NCI-H82 treated with DMSO at 0.1 percent for 48 hours (cell line): ENCODE results near the gene UBAP2.
"Not testable (repeated sequence)": the region's sequence is repeated elsewhere in the genome, so short reads cannot be mapped to it uniquely, and the experiment has no call there.

Experiments used
- DNase-seq: peaks from one replicate; lab custom pipeline; 2025; ENCODE audit not compliant: unreplicated experiment; lab: John Stamatoyannopoulos, UW

UBAP2 gene

DNA sequence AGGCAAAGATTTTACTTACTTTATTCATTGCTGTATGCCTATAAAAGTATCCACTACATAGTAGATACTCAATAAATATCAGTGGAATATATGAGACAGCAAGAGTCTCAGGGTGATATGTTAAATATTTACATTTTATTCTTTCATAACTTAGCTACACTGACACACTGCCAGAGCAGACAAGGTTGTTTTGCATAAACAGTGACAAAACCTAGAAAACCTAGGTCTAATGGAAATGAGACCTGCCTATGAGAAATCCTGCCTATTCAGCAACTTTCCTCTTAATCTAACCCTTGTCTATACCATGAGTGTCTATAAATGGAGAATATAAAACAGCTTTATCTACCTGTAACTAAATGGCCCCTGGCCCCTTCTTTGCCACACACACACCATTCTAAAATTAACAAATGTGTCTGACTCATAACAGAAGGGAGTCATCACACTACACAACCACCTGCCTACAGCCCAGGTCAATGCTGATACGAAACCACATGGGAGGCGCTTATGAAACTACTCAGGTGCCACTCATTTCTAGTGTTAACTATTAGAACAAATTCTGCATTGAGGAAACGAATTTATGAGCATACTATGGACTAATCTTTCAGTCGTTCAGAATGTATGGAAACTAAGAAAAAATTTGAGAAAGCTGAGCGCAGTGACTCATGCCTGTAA, 60.3 kb downstream of the UBAP2 start:
- DNase-seq = no peak

DNA sequence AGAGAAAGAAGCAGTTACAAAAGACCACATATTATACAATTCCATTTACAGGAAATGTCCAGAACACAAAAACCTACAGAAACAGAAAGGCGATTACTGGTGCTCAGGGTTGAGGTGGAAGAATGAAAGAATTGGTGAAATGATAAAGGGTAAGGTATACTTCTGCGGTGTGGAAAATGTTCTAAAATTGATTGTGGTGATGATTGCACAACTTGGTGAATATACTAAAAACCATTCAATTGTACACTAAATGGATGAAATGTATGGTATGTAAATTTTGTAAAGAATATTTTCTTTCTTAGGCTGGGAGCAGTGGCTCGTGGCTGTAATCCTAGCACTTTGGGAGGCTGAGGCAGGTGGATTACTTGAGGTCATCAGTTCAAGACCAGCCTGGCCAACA, 72.3 kb downstream of the UBAP2 start:
- DNase-seq = no peak

DNA sequence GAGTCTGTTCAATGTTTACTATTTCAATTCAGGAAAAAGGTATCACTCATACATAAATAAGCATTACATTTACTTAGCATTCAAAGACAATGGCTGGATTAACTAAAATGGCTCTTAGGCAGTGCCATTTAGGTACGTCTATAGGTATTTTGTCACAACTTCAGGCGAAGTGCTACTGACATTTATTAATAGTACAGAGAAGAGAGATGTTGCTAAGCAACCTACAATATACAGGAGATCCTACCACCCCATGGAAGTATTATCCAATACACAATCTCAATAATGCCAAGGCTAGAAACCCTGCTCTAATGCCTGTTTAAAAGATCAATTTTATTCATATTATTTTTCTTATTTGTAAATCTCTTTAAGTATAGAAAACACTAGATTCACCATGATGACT, 76.0 kb downstream of the UBAP2 start:
- no peak for DNase-seq

- no peak for DNase-seq
These were observed 84.5 kb downstream of the UBAP2 start for GRCh38 chr9:33964086-33964768.

GRCh38 chr9:33962468-33962867, 86.2 kb downstream of the UBAP2 start:
- DNase-seq = not testable (repeated sequence)

DNA sequence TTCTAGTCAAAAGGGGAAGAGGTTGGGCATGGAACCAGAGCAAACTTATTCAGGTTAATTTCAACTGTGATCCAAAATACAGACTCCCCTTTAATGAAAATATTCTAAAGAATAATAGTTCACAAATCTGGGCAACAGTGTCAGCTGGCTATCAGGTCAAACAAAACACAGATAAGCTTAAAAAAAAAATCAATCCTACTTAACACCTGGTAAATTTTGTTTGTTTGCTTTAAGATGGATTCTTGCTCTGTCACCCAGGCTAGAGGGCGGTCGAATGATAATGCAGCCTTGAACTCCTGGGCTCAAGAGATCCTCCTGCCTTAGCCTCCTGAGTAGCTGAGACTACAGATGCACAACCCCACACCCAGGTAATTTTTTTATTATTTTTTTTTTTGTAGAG, 89.0 kb downstream of the UBAP2 start:
- DNase-seq = no peak

DNA sequence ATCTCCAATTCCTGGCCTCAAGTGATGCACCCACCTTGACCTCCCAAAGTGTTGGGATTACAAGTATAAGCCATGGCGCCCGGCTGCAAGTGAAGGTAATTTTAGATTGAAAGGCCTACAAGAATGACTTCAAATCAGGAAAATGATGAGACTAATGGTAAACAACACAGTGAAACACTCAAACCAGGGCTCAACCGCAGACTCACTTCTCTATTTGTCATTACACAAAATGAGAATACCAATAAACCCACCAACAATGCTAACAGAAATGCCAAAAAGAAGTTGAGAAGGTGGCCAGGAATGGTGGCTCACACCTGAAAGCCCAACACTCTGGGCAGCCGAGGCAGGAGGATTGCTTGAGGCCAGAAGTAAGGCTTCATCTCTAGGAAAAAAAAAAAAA, 92.1 kb downstream of the UBAP2 start:
- no peak for DNase-seq

- no peak for DNase-seq
These were observed 96.6 kb downstream of the UBAP2 start for GRCh38 chr9:33952066-33952465.

DNA sequence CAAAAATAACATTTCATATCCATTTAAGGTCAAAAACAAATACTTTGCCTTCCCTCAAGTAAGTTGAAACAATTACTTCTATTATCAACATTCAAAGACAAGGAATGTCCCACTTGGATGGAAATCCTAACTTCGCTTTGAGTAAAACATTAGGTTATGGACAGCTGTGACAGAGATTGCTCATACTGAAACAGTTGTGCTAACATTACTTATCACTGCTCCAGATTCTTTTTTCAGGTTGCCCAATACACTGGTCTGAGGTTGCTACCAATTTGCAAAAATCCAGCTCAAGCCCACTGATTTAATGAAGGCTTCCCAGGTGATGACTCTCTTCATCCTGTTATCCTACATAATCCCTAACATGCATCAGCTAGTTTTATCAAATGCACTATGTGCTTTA, 98.3 kb downstream of the UBAP2 start:
- no peak for DNase-seq

GRCh38 chr9:33946779-33947535, 101.7 kb downstream of the UBAP2 start:
- DNase-seq = no peak

DNA sequence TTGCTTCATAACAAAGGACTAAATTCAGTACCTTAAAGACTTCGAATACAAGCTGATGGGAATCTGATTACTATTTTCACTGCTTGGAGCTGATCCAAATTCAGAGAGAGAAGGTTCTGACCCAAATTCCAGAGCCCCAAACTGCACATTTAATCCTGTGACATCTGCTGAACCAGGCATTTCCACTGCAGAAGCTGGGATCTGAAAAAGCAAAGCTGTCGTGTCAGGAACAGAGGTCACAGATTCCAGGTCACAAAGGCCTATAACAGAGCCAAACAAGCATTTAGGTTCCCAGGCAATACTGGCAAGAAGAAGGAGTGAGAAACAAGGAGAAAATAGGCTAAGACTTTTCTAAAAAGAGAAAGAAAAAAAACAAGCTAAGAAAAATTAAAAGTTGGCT, 105.3 kb downstream of the UBAP2 start:
- DNase-seq = no peak

GRCh38 chr9:33942471-33943083, 106.1 kb downstream of the UBAP2 start:
- no peak for DNase-seq

GRCh38 chr9:33939924-33940874, 108.5 kb downstream of the UBAP2 start:
- no peak for DNase-seq

DNA sequence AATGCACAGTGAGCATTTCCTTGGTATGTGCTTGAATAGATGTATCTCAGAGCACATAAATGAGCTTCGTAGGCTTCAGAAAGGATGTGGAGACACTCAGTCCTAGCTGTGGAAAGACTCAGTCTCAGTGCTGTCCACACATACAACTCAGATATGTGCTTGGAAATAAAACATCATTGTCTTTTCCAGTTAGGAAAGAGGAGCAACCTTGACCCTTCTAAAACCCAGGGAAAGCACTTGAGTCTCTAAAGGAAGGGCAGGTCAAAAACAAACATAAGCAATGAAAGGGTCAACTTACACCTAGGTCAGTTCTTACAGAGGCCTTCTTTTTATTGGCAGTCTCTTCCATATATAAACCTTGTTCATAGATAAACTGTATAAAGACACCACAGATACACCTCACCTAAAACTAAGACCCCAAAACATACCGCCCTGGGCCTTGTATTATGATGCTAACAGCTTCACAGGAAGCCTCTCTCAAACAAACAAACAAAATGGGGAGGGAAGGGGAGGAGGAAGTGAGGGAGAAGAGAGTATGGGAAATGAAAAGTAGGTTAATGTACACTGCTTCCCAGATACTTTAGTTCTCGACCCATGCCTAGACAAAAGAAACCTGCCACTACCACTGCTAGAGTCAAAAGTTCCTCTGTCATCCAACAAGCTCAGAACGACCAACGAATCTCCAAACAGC, 114.4 kb downstream of the UBAP2 start:
- no peak for DNase-seq

- DNase-seq = no peak
These were observed 116.4 kb downstream of the UBAP2 start for GRCh38 chr9:33932078-33932807.

DNA sequence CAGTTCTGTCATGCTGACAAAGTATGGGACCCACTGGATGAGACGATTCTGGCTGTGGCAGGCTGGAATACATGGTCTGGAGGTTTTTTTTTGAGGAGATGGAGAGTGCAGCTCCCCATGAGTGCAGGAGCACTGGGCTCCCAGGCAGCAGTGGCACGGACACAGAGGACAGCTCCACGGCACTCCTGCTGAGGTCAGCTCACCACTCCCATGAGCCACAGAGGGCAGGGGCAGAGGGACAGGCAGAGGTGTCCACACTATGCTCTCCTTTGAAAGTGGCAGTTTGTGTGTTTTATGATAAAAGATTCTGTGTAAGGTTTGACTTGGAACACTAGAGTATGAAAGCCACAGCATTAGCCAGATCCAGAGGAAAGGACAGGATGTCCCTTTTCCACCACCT, 117.4 kb downstream of the UBAP2 start:
- DNase-seq = no peak

DNA sequence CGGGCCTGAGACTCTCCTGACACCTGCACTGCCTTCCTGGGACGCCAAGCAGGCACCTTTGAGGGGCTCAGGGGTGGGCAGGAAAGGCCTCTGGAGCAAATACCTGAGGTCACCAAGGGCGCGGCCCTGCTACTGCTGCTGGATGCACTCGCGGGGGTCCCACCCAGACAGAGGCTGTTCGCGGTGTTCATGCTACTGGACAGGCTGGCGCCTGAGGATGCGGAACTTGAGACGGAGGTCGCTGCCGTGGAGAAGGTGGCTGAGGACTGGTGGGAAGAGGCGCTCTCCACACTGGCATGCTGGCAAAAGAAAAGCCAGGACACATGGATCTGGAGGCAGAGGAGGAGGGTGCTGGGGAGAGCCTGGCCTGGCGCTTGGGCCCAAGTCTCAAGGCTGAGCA, 121.0 kb downstream of the UBAP2 start:
- no peak for DNase-seq

DNA sequence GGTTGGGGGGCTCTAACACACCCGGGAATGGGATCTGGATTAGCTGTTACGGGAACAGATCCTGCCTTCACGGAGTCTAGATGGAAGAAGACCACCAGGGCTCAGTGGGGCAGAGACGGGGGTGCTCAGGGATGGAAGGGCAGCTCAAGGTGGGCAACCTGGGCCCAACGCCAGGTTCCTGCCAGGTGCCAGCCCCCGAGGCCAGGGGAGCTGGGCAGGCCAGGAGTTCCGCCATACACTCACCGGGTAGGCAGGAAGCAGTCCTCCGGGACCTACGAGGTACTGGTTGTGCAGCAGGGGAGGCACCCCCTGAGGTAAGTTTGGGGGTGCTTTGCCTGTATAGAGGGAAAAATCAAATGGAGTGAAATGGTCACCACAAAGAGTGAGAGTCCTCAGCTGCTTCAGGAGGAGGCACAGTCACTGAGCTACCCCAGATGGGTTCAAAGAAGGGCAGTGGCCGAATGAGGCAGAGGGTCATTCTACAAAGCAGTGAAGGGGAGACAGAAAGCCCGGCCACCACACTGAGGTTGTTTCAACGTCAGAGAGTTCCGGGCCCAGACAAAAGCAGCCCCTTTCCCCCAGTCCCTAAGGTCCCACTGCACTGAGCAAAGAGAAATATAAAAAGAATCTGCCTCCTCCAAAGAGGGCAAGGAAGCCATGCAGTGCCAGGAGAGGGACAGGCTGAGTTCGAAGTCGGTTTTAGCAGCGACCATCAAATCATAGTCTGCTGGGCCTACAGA, 121.8 kb downstream of the UBAP2 start:
- DNase-seq = no peak
